Panc1 (cell line): ENCODE results near the gene TLDC2. TPM values are rescaled to one million over a fixed set of nuclear protein-coding genes. Genes with fewer than 3 reads are reported as not detected.
"Not testable (repeated sequence)": the region's sequence is repeated elsewhere in the genome, so short reads cannot be mapped to it uniquely, and the experiment has no call there.

Source experiments
- ATAC-seq: fragments of 200-7000 bp; cut with Tn5 transposase; 2 replicates; pipeline ENCODE4 v1.9.1; 2020; ENCODE audit warnings: mild to moderate bottlenecking, moderate library complexity
- BruUV-seq: library from RNA; stranded (reverse); fragments of 400-500 nt; replicated peaks from 2 replicates; lab custom pipeline; 2021; lab: Mats Ljungman, UMichigan
- CTCF ChIA-PET: fragments of 300-600 bp; sonication (Branson Sonifier 250); formaldehyde crosslinking; loops from one replicate; lab custom pipeline; 2022; ENCODE audit warnings: antibody characterized with exemption; lab: Charles Lee
- POLR2A ChIA-PET: fragments of 300-600 bp; sonication (Branson Sonifier 250); formaldehyde crosslinking; loops from one replicate; lab custom pipeline; 2022; ENCODE audit warnings: antibody characterized with exemption; lab: Charles Lee
- DNase-seq: peaks from one replicate; pipeline ENCODE4 v3.0.0-alpha.2; 2010; ENCODE audit warnings: low read depth, low spot score
- H3K27ac ChIP-seq: 2 replicates; pipeline ENCODE4 v1.5.1; 2011; ENCODE audit warnings: mild to moderate bottlenecking, low read length, inconsistent platforms
- H3K27me3 ChIP-seq: fragments of 200-500 bp; sonication (Bioruptor generic); 2 replicates; pipeline ENCODE4 v1.6.0; 2014; ENCODE audit warnings: low read length, inconsistent platforms; ENCODE audit not compliant: control insufficient read depth, insufficient read depth
- H3K36me3 ChIP-seq: fragments of 200-500 bp; sonication (Bioruptor generic); 2 replicates; pipeline ENCODE4 v1.5.1; 2014; ENCODE audit warnings: inconsistent platforms, mild to moderate bottlenecking, low read length, moderate library complexity; ENCODE audit not compliant: control insufficient read depth, insufficient read depth
- H3K4me1 ChIP-seq: 2 replicates; pipeline ENCODE4 v1.5.1; 2011; ENCODE audit warnings: inconsistent platforms, mild to moderate bottlenecking, low read length, moderate library complexity; ENCODE audit not compliant: control insufficient read depth, insufficient read depth
- H3K4me3 ChIP-seq, 2 experiments: 2 replicates each; pipeline ENCODE4 v1.5.1; 2011 to 2012; ENCODE audit warnings: low read depth in 2 of 2, low read length in 2 of 2, mild to moderate bottlenecking in 2 of 2, inconsistent platforms in 1 of 2, moderate library complexity in 1 of 2
- H3K9me3 ChIP-seq: fragments of 200-500 bp; sonication (Bioruptor generic); 2 replicates; pipeline ENCODE4 v1.5.1; 2014; ENCODE audit warnings: low read depth, mild to moderate bottlenecking, inconsistent platforms, low read length, moderate library complexity; ENCODE audit not compliant: control insufficient read depth, insufficient read depth
- CTCF ChIP-seq: fragments of 450-650 bp; IDR thresholded peaks from 2 replicates; pipeline ENCODE4 v1.5.1; 2017; ENCODE audit warnings: mild to moderate bottlenecking
- POLR2AphosphoS5 ChIP-seq: IDR thresholded peaks from 2 replicates; pipeline ENCODE4 v1.6.1; 2012; ENCODE audit warnings: mild to moderate bottlenecking, low read depth, low read length, moderate library complexity
- REST ChIP-seq, 2 experiments: IDR thresholded peaks; 2 replicates each; pipeline ENCODE4 v1.6.1; 2011 to 2012; ENCODE audit warnings: low read depth in 2 of 2, control low read depth in 1 of 2, low read length in 1 of 2, mild to moderate bottlenecking in 1 of 2, moderate library complexity in 1 of 2; ENCODE audit not compliant: insufficient read depth in 1 of 2
- SIN3A ChIP-seq: IDR thresholded peaks from 2 replicates; pipeline ENCODE4 v1.6.1; 2012; ENCODE audit warnings: low read depth, mild to moderate bottlenecking, low read length, moderate library complexity, borderline replicate concordance; ENCODE audit not compliant: insufficient read depth
- TCF7L2 ChIP-seq: IDR thresholded peaks from 2 replicates; pipeline ENCODE4 v1.6.1; 2011; ENCODE audit warnings: mild to moderate bottlenecking, low read depth, low read length, inconsistent platforms
- in situ Hi-C: cut with HindIII; loops from 2 replicates; pipeline ENCODE4 v1.10.0; 2016; ENCODE audit warnings: low sequenced_read_pairs, low pct_unique_long_range_greater_than_20kb
- intact Hi-C: fragments of 100-400 bp; cut with micrococcal nuclease; formaldehyde crosslinking; loops from one replicate; pipeline ENCODE4 v1.10.0; 2022; ENCODE audit not compliant: unreplicated experiment
- total RNA-seq: library from RNA; stranded (reverse); gene quantifications from one replicate; pipeline ENCODE4 v1.2.1, GENCODE V29; 2021; ENCODE audit not compliant: unreplicated experiment

TLDC2 gene
- total RNA-seq, 1 experiment from 2014 or later: not detected

- H3K27ac ChIP-seq, in situ Hi-C loops, H3K9me3 ChIP-seq, H3K4me3 ChIP-seq, POLR2A ChIA-PET, DNase-seq, BruUV-seq, intact Hi-C loops, H3K36me3 ChIP-seq, CTCF ChIA-PET, H3K4me1 ChIP-seq, H3K27me3 ChIP-seq, ATAC-seq: not testable (repeated sequence)
Measured at GRCh38 chr20:36933571-36933970, 57.6 kb downstream of the TLDC2 start.

GRCh38 chr20:36936341-36936740 is 60.4 kb downstream of the TLDC2 start:
- Histone ChIP-seq H3K4me3 (no peak overlapping the region), H3K36me3 (no peaks in the 10 kb centered on the region), H3K9me3 (no peaks in the 10 kb centered on the region), H3K27me3 (no peaks in the 10 kb centered on the region), H3K27ac (no peak overlapping the region), H3K4me1 (no peaks in the 10 kb centered on the region)
- ATAC-seq (no peak), DNase-seq (no peak)
- in situ Hi-C loops (no loop called here), intact Hi-C loops (no loop called here)
- BruUV-seq: no TSS peak
- CTCF ChIA-PET: interaction anchor here (0.6 kb wide), 1 partner anchor 72 kb away, joined by 3 read pairs; no protein-coding TSS in a partner anchor
- TF ChIP-seq CTCF (no peak), TCF7L2 (no peak), POLR2AphosphoS5 (no peak), REST (IDR thresholded peaks at IDR 0.05; ENCODE audit: insufficient read depth in 1 of 2, low read depth in 2 of 2, low read length in 1 of 2) (no peak), SIN3A (no peak)
- POLR2A ChIA-PET: no interaction called here

- H3K27me3 ChIP-seq, ATAC-seq, H3K4me3 ChIP-seq, H3K9me3 ChIP-seq, H3K36me3 ChIP-seq, intact Hi-C loops, DNase-seq, H3K4me1 ChIP-seq, in situ Hi-C loops, H3K27ac ChIP-seq, BruUV-seq: not testable (repeated sequence)
- CTCF ChIA-PET: interaction anchor here (0.6 kb wide), 1 partner anchor 72 kb away, joined by 3 read pairs; no protein-coding TSS in a partner anchor
- POLR2A ChIA-PET: interaction anchor here (0.6 to 0.7 kb wide), 2 partner anchors 72 to 90 kb away, joined by 3 to 7 read pairs; no protein-coding TSS in a partner anchor
Measured at GRCh38 chr20:36936761-36937401, 60.9 kb downstream of the TLDC2 start.
